K562 (cell line): ENCODE measurements around the gene DCST1. TPM values are rescaled to one million over a fixed set of nuclear protein-coding genes. Genes with fewer than 3 reads are reported as not detected.

Source experiments
- ATF1 ChIP-seq, 2 experiments: fragments of 450-650 bp in 1 of 2; IDR thresholded peaks; 2 replicates each; pipeline ENCODE4 v1.6.1; 2016; ENCODE audit warnings: missing compliant biosample characterization in 1 of 2, missing genetic modification characterization in 1 of 2
- ATF4 ChIP-seq: fragments of 450-650 bp; formaldehyde crosslinking; IDR thresholded peaks from 2 replicates; pipeline ENCODE4 v1.4.0; 2022; ENCODE audit warnings: mild to moderate bottlenecking, moderate library complexity
- BHLHE40 ChIP-seq: IDR thresholded peaks from 2 replicates; pipeline ENCODE4 v1.6.1; 2011; ENCODE audit warnings: low read length, improper control_type of control experiment
- BRCA1 ChIP-seq, 2 experiments: fragments of 450-650 bp in 1 of 2; sonication (generic) in 1 of 2; formaldehyde crosslinking in 1 of 2; IDR thresholded peaks; 2 replicates each; pipeline versions ENCODE4 v1.5.0 to v1.6.1; 2017 to 2020; ENCODE audit warnings: mild to moderate bottlenecking in 1 of 2, missing genetic modification reagents in 1 of 2
- CCNT2 ChIP-seq: IDR thresholded peaks from 2 replicates; pipeline ENCODE4 v1.6.1; 2011; ENCODE audit warnings: borderline replicate concordance, low read depth, mild to moderate bottlenecking, moderate library complexity, mixed read lengths, low read length; ENCODE audit not compliant: insufficient read length; ENCODE audit errors: extremely low read depth
- ETS2 ChIP-seq: IDR thresholded peaks from 2 replicates; pipeline ENCODE4 v1.6.1; 2016; ENCODE audit warnings: borderline replicate concordance, missing genetic modification characterization, mild to moderate bottlenecking, moderate library complexity, missing compliant biosample characterization; ENCODE audit not compliant: poor library complexity, severe bottlenecking
- HDAC6 ChIP-seq: IDR thresholded peaks from 2 replicates; pipeline ENCODE4 v1.6.1; 2012; ENCODE audit warnings: low read depth, mild to moderate bottlenecking, control low read depth, inconsistent platforms, low read length, moderate library complexity
- HMG20B ChIP-seq: fragments of 250-450 bp; sonication (Bioruptor Pico); IDR thresholded peaks from 2 replicates; pipeline ENCODE4 v1.5.0; 2021; ENCODE audit warnings: mild to moderate bottlenecking
- HNRNPH1 ChIP-seq: fragments of 200-400 bp; formaldehyde crosslinking; optimal IDR thresholded peaks from 2 replicates; pipeline ENCODE3; 2017; ENCODE audit warnings: low read depth, mild to moderate bottlenecking, low read length, moderate library complexity
- HNRNPLL ChIP-seq: fragments of 200-400 bp; formaldehyde crosslinking; IDR thresholded peaks from 2 replicates; pipeline ENCODE4 v1.6.1; 2017; ENCODE audit warnings: low read length, low read depth, mild to moderate bottlenecking; ENCODE audit not compliant: poor library complexity, severe bottlenecking
- KAT7 ChIP-seq: sonication (generic); formaldehyde crosslinking; IDR thresholded peaks from 2 replicates; pipeline ENCODE4 v1.8.0; 2022; ENCODE audit warnings: missing genetic modification reagents, mild to moderate bottlenecking, borderline replicate concordance
- KHSRP ChIP-seq: fragments of 450-650 bp; IDR thresholded peaks from 2 replicates; pipeline ENCODE4 v1.6.1; 2017
- LEF1 ChIP-seq: fragments of 450-650 bp; IDR thresholded peaks from 2 replicates; pipeline ENCODE4 v1.6.1; 2016; ENCODE audit warnings: mild to moderate bottlenecking
- PHF8 ChIP-seq: fragments of 200-600 bp; sonication (generic); IDR thresholded peaks from 2 replicates; pipeline ENCODE4 v1.6.1; 2012; ENCODE audit warnings: mixed run types, mild to moderate bottlenecking, inconsistent platforms, low read length, moderate library complexity, borderline replicate concordance
- PTBP1 ChIP-seq: fragments of 200-400 bp; formaldehyde crosslinking; IDR thresholded peaks from 2 replicates; pipeline ENCODE4 v1.6.1; 2017; ENCODE audit warnings: low read depth, low read length
- PYGO2 ChIP-seq: fragments of 450-650 bp; IDR thresholded peaks from 2 replicates; pipeline ENCODE4 v1.6.1; 2016; ENCODE audit warnings: mild to moderate bottlenecking, missing genetic modification characterization, moderate library complexity, missing compliant biosample characterization
- RBBP5 ChIP-seq: fragments of 200-600 bp; sonication (generic); IDR thresholded peaks from 2 replicates; pipeline ENCODE4 v1.6.1; 2012; ENCODE audit warnings: borderline replicate concordance, mild to moderate bottlenecking, low read length, control low read depth, inconsistent platforms; ENCODE audit not compliant: insufficient read depth, poor library complexity, severe bottlenecking
- SIRT6 ChIP-seq: IDR thresholded peaks from one replicate; pipeline ENCODE4 v1.6.1; 2012; ENCODE audit warnings: low read depth, mild to moderate bottlenecking, control low read depth, inconsistent platforms, low read length, moderate library complexity
- SMC3 ChIP-seq: conservative IDR thresholded peaks from 2 replicates; pipeline ENCODE4 v1.6.1; 2011; ENCODE audit warnings: low read depth, low read length, improper control_type of control experiment; ENCODE audit not compliant: insufficient read depth
- STAT6 ChIP-seq: sonication (generic); formaldehyde crosslinking; IDR thresholded peaks from 2 replicates; pipeline ENCODE4 v1.8.1; 2023; ENCODE audit warnings: mild to moderate bottlenecking, missing genetic modification reagents
- THAP12 ChIP-seq: fragments of 250-450 bp; sonication (Bioruptor Pico); IDR thresholded peaks from 2 replicates; pipeline ENCODE4 v1.9.0; 2021; ENCODE audit warnings: mild to moderate bottlenecking, inconsistent platforms
- ZC3H4 ChIP-seq: sonication (generic); formaldehyde crosslinking; IDR thresholded peaks from 2 replicates; pipeline ENCODE4 v1.9.0; 2021; ENCODE audit warnings: missing genetic modification reagents, borderline replicate concordance
- ZKSCAN8 ChIP-seq: fragments of 200-800 bp; sonication (Bioruptor generic); IDR thresholded peaks from 2 replicates; pipeline ENCODE4 v1.6.1; 2016; ENCODE audit warnings: missing genetic modification characterization, missing compliant biosample characterization
- polyA plus RNA-seq, 8 experiments: library from polyadenylated mRNA; depleted of rRNA in 4 of 8; stranded (reverse) in 5 of 8; unstranded in 3 of 8; fragments of >200 nt; fragmentation: Nextera tagmentation in 2 of 8; fragmentation: Illumina TruSeq in 1 of 8; extraction: Ambion mirVana in 2 of 8; extraction: Trizol in 1 of 8; gene quantifications; 2 replicates each; pipeline versions ENCODE4 v1.2.1 to v1.2.3, GENCODE V29; 2011 to 2014; ENCODE audit warnings: inconsistent platforms in 1 of 8, missing spikeins in 1 of 8
- total RNA-seq, 7 experiments: library from RNA; depleted of rRNA in 6 of 7; stranded (reverse); fragments of >200 nt in 6 of 7; fragmentation: Illumina TruSeq in 2 of 7; extraction: Trizol in 2 of 7; gene quantifications; 2 replicates each; pipeline versions ENCODE4 v1.2.1 to v1.2.3, GENCODE V29; 2011 to 2021; ENCODE audit warnings: low replicate concordance in 1 of 7

The DCST1 gene
- total and polyA plus RNA-seq, 9 of the 15 experiments (the other 6 are each of a cell fraction or from before 2014, with no cell fraction given), result not detected

- TF ChIP-seq BRCA1 (IDR thresholded peaks at IDR 0.05) (no peak), BRCA1 (CRISPR knock-in tag; IDR thresholded peaks at IDR 0.05) (0 out of 2 replicates have a peak, but pooled peaks have one; percentile 20), BHLHE40 (no peak), ZKSCAN8 (no peak), HNRNPH1 (no peak), PHF8 (peak; percentile 25; the same call in 1 of the 2 replicates), RBBP5 (peak; percentile 67), PTBP1 (no peak), ATF4 (CRISPR knock-in tag) (no peak), HDAC6 (no peak), SMC3 (no peak), CCNT2 (peak; percentile 37), STAT6 (CRISPR knock-in tag) (no peak), HNRNPLL (peak; percentile 3), SIRT6 (no peak), ZC3H4 (CRISPR knock-in tag) (0 out of 2 replicates have a peak, but pooled peaks have one; percentile 68), HMG20B (no peak), ETS2 (tag) (no peak), LEF1 (no peak), PYGO2 (tag) (no peak), KHSRP (no peak), KAT7 (CRISPR knock-in tag) (0 out of 2 replicates have a peak, but pooled peaks have one; percentile 41), THAP12 (CRISPR knock-in tag) (no peak), ATF1 (CRISPR knock-in tag; IDR thresholded peaks at IDR 0.05) (no peak), ATF1 (tag; IDR thresholded peaks at IDR 0.05) (no peak)
Measured at GRCh38 chr1:155003227-155003765, 30.3 kb upstream of the DCST1 start (continued).
